ENCODE measurements around the gene EIF2B2. TPM values are rescaled to one million over a fixed set of nuclear protein-coding genes. Genes with fewer than 3 reads are reported as not detected.

EIF2B2 gene
- total and polyA plus RNA-seq, 2 of the 13 experiments (the other 11 are each of a cell fraction or from before 2014, with no cell fraction given), result 54.4 to 78.6 TPM

DNA sequence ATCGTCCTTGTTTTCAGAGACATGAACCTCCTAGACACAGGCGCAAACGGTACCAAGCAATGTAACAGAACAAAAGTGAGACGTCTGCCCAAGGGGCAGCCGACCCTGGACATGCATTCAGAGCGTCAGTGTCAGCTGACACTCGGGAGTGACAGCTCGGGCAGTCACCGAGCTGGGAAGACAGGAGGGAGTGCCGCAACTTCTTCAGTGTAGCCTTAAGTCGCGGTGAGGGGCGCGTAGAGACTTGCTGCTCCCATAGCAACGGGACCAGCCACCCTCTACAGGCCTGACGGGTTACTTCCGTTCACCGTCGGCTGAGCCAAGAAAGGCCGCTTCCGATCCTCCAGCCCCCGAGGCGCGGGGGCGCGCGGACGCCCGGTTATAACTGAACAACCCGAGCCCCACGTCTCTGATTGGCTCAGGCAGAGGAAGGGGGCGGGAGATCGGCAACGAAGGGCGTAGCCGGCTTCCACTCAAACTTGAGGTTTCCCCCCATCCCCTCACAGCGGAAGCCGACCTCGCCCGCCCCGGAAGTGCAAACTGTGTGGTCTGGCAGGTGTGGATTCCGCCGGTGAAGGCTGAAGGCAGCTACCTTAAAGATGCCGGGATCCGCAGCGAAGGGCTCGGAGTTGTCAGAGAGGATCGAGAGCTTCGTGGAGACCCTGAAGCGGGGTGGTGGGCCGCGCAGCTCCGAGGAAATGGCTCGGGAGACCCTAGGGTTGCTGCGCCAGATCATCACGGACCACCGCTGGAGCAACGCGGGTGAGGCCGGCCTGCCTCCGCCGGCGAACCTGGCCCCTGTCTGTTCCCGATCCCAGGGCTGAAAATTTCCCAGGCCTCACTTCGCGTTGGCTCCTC, at the start of gene EIF2B2 (continued):
- TF ChIP-seq, protein P1, sequence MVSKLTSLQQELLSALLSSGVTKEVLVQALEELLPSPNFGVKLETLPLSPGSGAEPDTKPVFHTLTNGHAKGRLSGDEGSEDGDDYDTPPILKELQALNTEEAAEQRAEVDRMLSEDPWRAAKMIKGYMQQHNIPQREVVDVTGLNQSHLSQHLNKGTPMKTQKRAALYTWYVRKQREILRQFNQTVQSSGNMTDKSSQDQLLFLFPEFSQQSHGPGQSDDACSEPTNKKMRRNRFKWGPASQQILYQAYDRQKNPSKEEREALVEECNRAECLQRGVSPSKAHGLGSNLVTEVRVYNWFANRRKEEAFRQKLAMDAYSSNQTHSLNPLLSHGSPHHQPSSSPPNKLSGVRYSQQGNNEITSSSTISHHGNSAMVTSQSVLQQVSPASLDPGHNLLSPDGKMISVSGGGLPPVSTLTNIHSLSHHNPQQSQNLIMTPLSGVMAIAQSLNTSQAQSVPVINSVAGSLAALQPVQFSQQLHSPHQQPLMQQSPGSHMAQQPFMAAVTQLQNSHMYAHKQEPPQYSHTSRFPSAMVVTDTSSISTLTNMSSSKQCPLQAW (CRISPR knock-in tag; IDR thresholded peaks at IDR 0.05), result 0 out of 2 replicates have a peak, but pooled peaks have one; percentile 62
- peak; percentile 87 for TF ChIP-seq PHF8 (CRISPR knock-in tag; IDR thresholded peaks at IDR 0.05)
- TF ChIP-seq ZNF430 (CRISPR knock-in tag; IDR thresholded peaks at IDR 0.05), result no peak
- TF ChIP-seq ADNP (CRISPR knock-in tag; IDR thresholded peaks at IDR 0.05), result no peak
- no peak for TF ChIP-seq TCF7 (IDR thresholded peaks at IDR 0.05; ENCODE audit: low read depth)
- TF ChIP-seq CENPBD1 (CRISPR knock-in tag; IDR thresholded peaks at IDR 0.05; ENCODE audit: borderline replicate concordance, low read depth), result no peak
- TF ChIP-seq ZNF446 (CRISPR knock-in tag; IDR thresholded peaks at IDR 0.05), result no peak
- no peak for TF ChIP-seq JUNB (CRISPR knock-in tag; IDR thresholded peaks at IDR 0.05; ENCODE audit: borderline replicate concordance)
- peak; percentile 3; the same call in 1 of the 2 replicates for TF ChIP-seq FOSL2 (CRISPR knock-in tag; IDR thresholded peaks at IDR 0.05)
- TF ChIP-seq U2AF2 (IDR thresholded peaks at IDR 0.05; ENCODE audit: low read depth, low read length), result peak; percentile 91
- TF ChIP-seq NFKB2 (CRISPR knock-in tag; IDR thresholded peaks at IDR 0.05; ENCODE audit: borderline replicate concordance), result peak; percentile 23; the same call in 1 of the 2 replicates
- TF ChIP-seq, protein P2, sequence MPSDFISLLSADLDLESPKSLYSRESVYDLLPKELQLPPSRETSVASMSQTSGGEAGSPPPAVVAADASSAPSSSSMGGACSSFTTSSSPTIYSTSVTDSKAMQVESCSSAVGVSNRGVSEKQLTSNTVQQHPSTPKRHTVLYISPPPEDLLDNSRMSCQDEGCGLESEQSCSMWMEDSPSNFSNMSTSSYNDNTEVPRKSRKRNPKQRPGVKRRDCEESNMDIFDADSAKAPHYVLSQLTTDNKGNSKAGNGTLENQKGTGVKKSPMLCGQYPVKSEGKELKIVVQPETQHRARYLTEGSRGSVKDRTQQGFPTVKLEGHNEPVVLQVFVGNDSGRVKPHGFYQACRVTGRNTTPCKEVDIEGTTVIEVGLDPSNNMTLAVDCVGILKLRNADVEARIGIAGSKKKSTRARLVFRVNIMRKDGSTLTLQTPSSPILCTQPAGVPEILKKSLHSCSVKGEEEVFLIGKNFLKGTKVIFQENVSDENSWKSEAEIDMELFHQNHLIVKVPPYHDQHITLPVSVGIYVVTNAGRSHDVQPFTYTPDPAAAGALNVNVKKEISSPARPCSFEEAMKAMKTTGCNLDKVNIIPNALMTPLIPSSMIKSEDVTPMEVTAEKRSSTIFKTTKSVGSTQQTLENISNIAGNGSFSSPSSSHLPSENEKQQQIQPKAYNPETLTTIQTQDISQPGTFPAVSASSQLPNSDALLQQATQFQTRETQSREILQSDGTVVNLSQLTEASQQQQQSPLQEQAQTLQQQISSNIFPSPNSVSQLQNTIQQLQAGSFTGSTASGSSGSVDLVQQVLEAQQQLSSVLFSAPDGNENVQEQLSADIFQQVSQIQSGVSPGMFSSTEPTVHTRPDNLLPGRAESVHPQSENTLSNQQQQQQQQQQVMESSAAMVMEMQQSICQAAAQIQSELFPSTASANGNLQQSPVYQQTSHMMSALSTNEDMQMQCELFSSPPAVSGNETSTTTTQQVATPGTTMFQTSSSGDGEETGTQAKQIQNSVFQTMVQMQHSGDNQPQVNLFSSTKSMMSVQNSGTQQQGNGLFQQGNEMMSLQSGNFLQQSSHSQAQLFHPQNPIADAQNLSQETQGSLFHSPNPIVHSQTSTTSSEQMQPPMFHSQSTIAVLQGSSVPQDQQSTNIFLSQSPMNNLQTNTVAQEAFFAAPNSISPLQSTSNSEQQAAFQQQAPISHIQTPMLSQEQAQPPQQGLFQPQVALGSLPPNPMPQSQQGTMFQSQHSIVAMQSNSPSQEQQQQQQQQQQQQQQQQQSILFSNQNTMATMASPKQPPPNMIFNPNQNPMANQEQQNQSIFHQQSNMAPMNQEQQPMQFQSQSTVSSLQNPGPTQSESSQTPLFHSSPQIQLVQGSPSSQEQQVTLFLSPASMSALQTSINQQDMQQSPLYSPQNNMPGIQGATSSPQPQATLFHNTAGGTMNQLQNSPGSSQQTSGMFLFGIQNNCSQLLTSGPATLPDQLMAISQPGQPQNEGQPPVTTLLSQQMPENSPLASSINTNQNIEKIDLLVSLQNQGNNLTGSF (CRISPR knock-in tag; IDR thresholded peaks at IDR 0.05), result no peak
- no peak for TF ChIP-seq HES4 (CRISPR knock-in tag; IDR thresholded peaks at IDR 0.05; ENCODE audit: borderline replicate concordance)
- TF ChIP-seq, protein P3, sequence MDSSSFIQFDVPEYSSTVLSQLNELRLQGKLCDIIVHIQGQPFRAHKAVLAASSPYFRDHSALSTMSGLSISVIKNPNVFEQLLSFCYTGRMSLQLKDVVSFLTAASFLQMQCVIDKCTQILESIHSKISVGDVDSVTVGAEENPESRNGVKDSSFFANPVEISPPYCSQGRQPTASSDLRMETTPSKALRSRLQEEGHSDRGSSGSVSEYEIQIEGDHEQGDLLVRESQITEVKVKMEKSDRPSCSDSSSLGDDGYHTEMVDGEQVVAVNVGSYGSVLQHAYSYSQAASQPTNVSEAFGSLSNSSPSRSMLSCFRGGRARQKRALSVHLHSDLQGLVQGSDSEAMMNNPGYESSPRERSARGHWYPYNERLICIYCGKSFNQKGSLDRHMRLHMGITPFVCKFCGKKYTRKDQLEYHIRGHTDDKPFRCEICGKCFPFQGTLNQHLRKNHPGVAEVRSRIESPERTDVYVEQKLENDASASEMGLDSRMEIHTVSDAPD (CRISPR knock-in tag; IDR thresholded peaks at IDR 0.05), result no peak; the same call in 1 of the 2 replicates
- TF ChIP-seq MED8 (CRISPR knock-in tag; IDR thresholded peaks at IDR 0.05; ENCODE audit: insufficient replicate concordance), result no peak
- no peak for TF ChIP-seq ZNF564 (CRISPR knock-in tag; IDR thresholded peaks at IDR 0.05)

All from HepG2 (cell line).